IMR-90 (cell line): ENCODE measurements around the gene SELENOT. TPM values are rescaled to one million over a fixed set of nuclear protein-coding genes. Genes with fewer than 3 reads are reported as not detected.

Experiments
- ATAC-seq: fragments of 200-7000 bp; cut with Tn5 transposase; 2 replicates; pipeline ENCODE4 v1.9.1; 2020; ENCODE audit warnings: low read depth, mild to moderate bottlenecking, moderate library complexity
- BruUV-seq: library from RNA; stranded (reverse); fragments of 400-500 nt; replicated peaks from 2 replicates; lab custom pipeline; 2021; lab: Mats Ljungman, UMichigan
- CTCF ChIA-PET: fragments of 300-600 bp; formaldehyde crosslinking; extraction: SDS; loops from one replicate; lab custom pipeline; 2021; ENCODE audit warnings: antibody characterized with exemption; lab: Yijun Ruan, JAX
- POLR2A ChIA-PET: fragments of 300-600 bp; sonication (Branson Sonifier 250); formaldehyde crosslinking; loops from one replicate; lab custom pipeline; 2022; ENCODE audit warnings: antibody characterized with exemption; ENCODE audit not compliant: unreplicated experiment; lab: Charles Lee
- DNase-seq: peaks from one replicate; pipeline ENCODE4 v3.0.0; 2013
- H2AFZ ChIP-seq: replicated peaks from 2 replicates; pipeline ENCODE3; 2013; ENCODE audit warnings: low read length, mild to moderate bottlenecking; ENCODE audit not compliant: poor library complexity
- H2AK5ac ChIP-seq: 2 replicates; pipeline ENCODE4 v1.6.1; 2013; ENCODE audit warnings: low read depth, low read length, inconsistent platforms
- H2AK9ac ChIP-seq: replicated peaks from 2 replicates; pipeline ENCODE3; 2013; ENCODE audit warnings: mild to moderate bottlenecking, low read depth, low read length, moderate library complexity; ENCODE audit not compliant: poor library complexity
- H2BK120ac ChIP-seq: 2 replicates; pipeline ENCODE4 v1.6.1; 2013; ENCODE audit warnings: low read depth, low read length, inconsistent platforms
- H2BK15ac ChIP-seq: 3 replicates; pipeline ENCODE4 v1.6.1; 2013; ENCODE audit warnings: low read depth, low read length, inconsistent platforms
- H2BK20ac ChIP-seq: 2 replicates; pipeline ENCODE4 v1.6.1; 2013; ENCODE audit warnings: low read depth, mild to moderate bottlenecking, inconsistent platforms, low read length, moderate library complexity
- H2BK5ac ChIP-seq: 2 replicates; pipeline ENCODE4 v1.6.1; 2013; ENCODE audit warnings: mild to moderate bottlenecking, low read depth, low read length, inconsistent platforms; ENCODE audit not compliant: poor library complexity, severe bottlenecking
- H3K14ac ChIP-seq: replicated peaks from 2 replicates; pipeline ENCODE4 v1.6.1; 2013; ENCODE audit warnings: low read depth, low read length, inconsistent platforms
- H3K18ac ChIP-seq: 2 replicates; pipeline ENCODE4 v1.6.1; 2013; ENCODE audit warnings: low read depth, low read length, control low read depth
- H3K23ac ChIP-seq: 2 replicates; pipeline ENCODE4 v1.6.1; 2013; ENCODE audit warnings: low read depth, low read length, inconsistent platforms
- H3K27ac ChIP-seq: 2 replicates; pipeline ENCODE4 v1.5.1; 2013; ENCODE audit warnings: mild to moderate bottlenecking, control low read depth, low read length; ENCODE audit not compliant: insufficient read depth
- H3K27me3 ChIP-seq: 2 replicates; pipeline ENCODE4 v1.6.1; 2013; ENCODE audit warnings: low read length; ENCODE audit not compliant: control insufficient read depth, insufficient read depth
- H3K36me3 ChIP-seq: 2 replicates; pipeline ENCODE4 v1.6.1; 2013; ENCODE audit warnings: low read length, mixed read lengths; ENCODE audit not compliant: control insufficient read depth, insufficient read depth
- H3K4ac ChIP-seq: 2 replicates; pipeline ENCODE4 v1.6.1; 2013; ENCODE audit warnings: low read depth, low read length, inconsistent platforms
- H3K4me1 ChIP-seq: 2 replicates; pipeline ENCODE4 v1.6.1; 2013; ENCODE audit warnings: low read length, mixed read lengths; ENCODE audit not compliant: control insufficient read depth, insufficient read depth
- H3K4me2 ChIP-seq: 2 replicates; pipeline ENCODE4 v1.6.1; 2013; ENCODE audit warnings: low read depth, mild to moderate bottlenecking, control low read depth, low read length, moderate library complexity
- H3K4me3 ChIP-seq: 2 replicates; pipeline ENCODE4 v1.5.1; 2013; ENCODE audit warnings: low read depth, mild to moderate bottlenecking, control low read depth, low read length, moderate library complexity; ENCODE audit not compliant: insufficient read depth
- H3K56ac ChIP-seq: 2 replicates; pipeline ENCODE4 v1.6.1; 2013; ENCODE audit warnings: low read length, inconsistent platforms; ENCODE audit not compliant: insufficient read depth; ENCODE audit errors: extremely low read depth
- H3K79me1 ChIP-seq, 2 experiments: 2 replicates each; pipeline ENCODE4 v1.6.1; 2013; ENCODE audit warnings: low read length in 2 of 2, inconsistent platforms in 1 of 2, low read depth in 1 of 2
- H3K9ac ChIP-seq: 2 replicates; pipeline ENCODE4 v1.6.1; 2013; ENCODE audit warnings: low read depth, low read length, control low read depth
- H3K9me1 ChIP-seq: 2 replicates; pipeline ENCODE4 v1.6.1; 2013; ENCODE audit warnings: low read length, inconsistent platforms; ENCODE audit not compliant: insufficient read depth
- H3K9me3 ChIP-seq: 2 replicates; pipeline ENCODE4 v1.6.1; 2013; ENCODE audit warnings: low read length; ENCODE audit not compliant: control insufficient read depth, insufficient read depth
- H4K20me1 ChIP-seq: 2 replicates; pipeline ENCODE4 v1.6.1; 2013; ENCODE audit warnings: low read length, inconsistent platforms; ENCODE audit not compliant: insufficient read depth
- H4K5ac ChIP-seq: 2 replicates; pipeline ENCODE4 v1.6.1; 2013; ENCODE audit warnings: mild to moderate bottlenecking, low read depth, low read length, control low read depth
- H4K8ac ChIP-seq, 2 experiments: 2 replicates each; pipeline ENCODE4 v1.6.1; 2013; ENCODE audit warnings: low read depth in 2 of 2, low read length in 2 of 2, control low read depth in 1 of 2, inconsistent platforms in 1 of 2
- H4K91ac ChIP-seq: 2 replicates; pipeline ENCODE4 v1.6.1; 2013; ENCODE audit warnings: low read depth, low read length, inconsistent platforms; ENCODE audit not compliant: insufficient read depth
- BHLHE40 ChIP-seq: fragments of 150-350 bp; IDR thresholded peaks from 2 replicates; pipeline ENCODE4 v1.6.1; 2016; ENCODE audit warnings: mild to moderate bottlenecking, low read depth, low read length
- CEBPB ChIP-seq: IDR thresholded peaks from 2 replicates; pipeline ENCODE4 v1.6.1; 2012; ENCODE audit warnings: low read depth, low read length, improper control_type of control experiment
- CTCF ChIP-seq: conservative IDR thresholded peaks from 2 replicates; pipeline ENCODE4 v1.5.1; 2012; ENCODE audit warnings: mild to moderate bottlenecking, low read depth, low read length, improper control_type of control experiment
- ELK1 ChIP-seq: fragments of 150-350 bp; IDR thresholded peaks from 2 replicates; pipeline ENCODE4 v1.6.1; 2016; ENCODE audit warnings: low read depth, mild to moderate bottlenecking, low read length, moderate library complexity, borderline replicate concordance
- FOS ChIP-seq: fragments of 150-350 bp; IDR thresholded peaks from 2 replicates; pipeline ENCODE4 v1.6.1; 2016; ENCODE audit warnings: low read depth, low read length
- MAFK ChIP-seq: IDR thresholded peaks from 2 replicates; pipeline ENCODE4 v1.6.1; 2012; ENCODE audit warnings: low read depth, low read length, improper control_type of control experiment
- MAZ ChIP-seq: IDR thresholded peaks from 2 replicates; pipeline ENCODE4 v1.6.1; 2012; ENCODE audit warnings: low read depth, mild to moderate bottlenecking, low read length, improper control_type of control experiment, moderate library complexity, borderline replicate concordance
- NFE2L2 ChIP-seq: fragments of 150-350 bp; IDR thresholded peaks from 2 replicates; pipeline ENCODE4 v1.6.1; 2016; ENCODE audit warnings: low read depth, mild to moderate bottlenecking, low read length
- POLR2A ChIP-seq: IDR thresholded peaks from 2 replicates; pipeline ENCODE4 v1.6.1; 2012; ENCODE audit warnings: mild to moderate bottlenecking, low read depth, low read length
- RAD21 ChIP-seq: IDR thresholded peaks from 2 replicates; pipeline ENCODE4 v1.6.1; 2012; ENCODE audit warnings: low read length, improper control_type of control experiment
- RFX5 ChIP-seq: IDR thresholded peaks from 2 replicates; pipeline ENCODE4 v1.8.0; 2012; ENCODE audit warnings: low read depth, mild to moderate bottlenecking, low read length, moderate library complexity
- SMC3 ChIP-seq: fragments of 150-350 bp; IDR thresholded peaks from 2 replicates; pipeline ENCODE4 v1.6.1; 2016; ENCODE audit warnings: low read depth, mild to moderate bottlenecking, antibody characterized with exemption, low read length, moderate library complexity
- WGBS, 2 experiments: methylation state at CpG; one replicate each; pipeline versions ENCODE4 v1.1.5 to v1.1.7; 2013; ENCODE audit warnings: missing lambda C conversion rate in 2 of 2; ENCODE audit not compliant: insufficient read length in 1 of 2; ENCODE audit errors: extremely low coverage in 2 of 2; 5-methylcytosine and 5-hydroxymethylcytosine counted together
- dilution Hi-C: fragments of 300-500 bp; cut with HindIII; formaldehyde crosslinking; loops from one replicate; pipeline ENCODE4 v1.14.3; 2018; ENCODE audit warnings: low sequenced_read_pairs; ENCODE audit not compliant: unreplicated experiment
- in situ Hi-C: fragments of 300-500 bp; cut with MboI; formaldehyde crosslinking; loops from 3 replicates; pipeline ENCODE4 v1.14.3; 2019; ENCODE audit warnings: low sequenced_read_pairs, inconsistent platforms, mixed read lengths
- intact Hi-C: fragments of 100-400 bp; cut with micrococcal nuclease; formaldehyde crosslinking; loops from 2 replicates; pipeline ENCODE4 v1.10.0; 2022
- polyA plus RNA-seq, 3 experiments: library from polyadenylated mRNA; depleted of rRNA; stranded (reverse); fragments of >200 nt; gene quantifications; 2 replicates each; pipeline ENCODE4 v1.2.3, GENCODE V29; 2012; ENCODE audit warnings: low replicate concordance in 1 of 3
- total RNA-seq: library from RNA; depleted of rRNA; stranded (reverse); fragments of >200 nt; gene quantifications from 2 replicates; pipeline ENCODE4 v1.2.3, GENCODE V29; 2012
- TF ChIP-seq, protein P1 (sequence below): fragments of 150-350 bp; IDR thresholded peaks from 2 replicates; pipeline ENCODE4 v1.6.1; 2017; ENCODE audit warnings: mild to moderate bottlenecking, antibody characterized with exemption, low read length, low read depth

Gene SELENOT
- total and polyA plus RNA-seq, 2 of the 4 experiments (the other 2 are of a cell fraction) = 365 to 415 TPM

- TF ChIP-seq POLR2A (no peak), MAFK (no peak), FOS (no peak), ELK1 (no peak), NFE2L2 (no peak), CEBPB (no peak), SMC3 (no peak), RAD21 (no peak), BHLHE40 (no peak), MAZ (no peak), CTCF (no peak), RFX5 (no peak)
- TF ChIP-seq, protein P1, sequence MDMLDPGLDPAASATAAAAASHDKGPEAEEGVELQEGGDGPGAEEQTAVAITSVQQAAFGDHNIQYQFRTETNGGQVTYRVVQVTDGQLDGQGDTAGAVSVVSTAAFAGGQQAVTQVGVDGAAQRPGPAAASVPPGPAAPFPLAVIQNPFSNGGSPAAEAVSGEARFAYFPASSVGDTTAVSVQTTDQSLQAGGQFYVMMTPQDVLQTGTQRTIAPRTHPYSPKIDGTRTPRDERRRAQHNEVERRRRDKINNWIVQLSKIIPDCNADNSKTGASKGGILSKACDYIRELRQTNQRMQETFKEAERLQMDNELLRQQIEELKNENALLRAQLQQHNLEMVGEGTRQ = no peak
- peaks cover 2 to 3% of the 10 kb centered on the region in 2 experiments; a peak in 2 of 4 replicates for H3K79me1 ChIP-seq
- H2BK15ac ChIP-seq = no peak overlapping the region
- no peaks in the 10 kb centered on the region for H4K20me1 ChIP-seq
- no peak overlapping the region for H2BK120ac ChIP-seq
- no peak for ATAC-seq
- DNase-seq = peak; percentile 40
- H3K9me1 ChIP-seq = no peaks in the 10 kb centered on the region; the same call in 1 of the 2 replicates
- no peak overlapping the region for H3K4ac ChIP-seq
- BruUV-seq = no TSS peak
- no peak overlapping the region for H2AK9ac ChIP-seq
- H2AFZ ChIP-seq = no peak overlapping the region
- H2AK5ac ChIP-seq = no peak overlapping the region
- H3K9ac ChIP-seq = no peak overlapping the region
- H4K8ac ChIP-seq = no peak overlapping the region
- peaks cover 9% of the 10 kb centered on the region for H3K36me3 ChIP-seq
- ChIA-PET POLR2A (no interaction called here), CTCF (no interaction called here)
- no peak overlapping the region for H2BK20ac ChIP-seq
- no peak overlapping the region for H4K5ac ChIP-seq
- H3K4me1 ChIP-seq = no peaks in the 10 kb centered on the region
- H3K4me2 ChIP-seq = no peak overlapping the region
- no peak overlapping the region for H3K18ac ChIP-seq
- H3K56ac ChIP-seq = no peak overlapping the region
- H2BK5ac ChIP-seq = no peak overlapping the region
- in situ Hi-C loops (no loop called here), intact Hi-C loops (no loop called here), dilution Hi-C loops (no loop called here)
- no peak overlapping the region for H3K23ac ChIP-seq
- no peaks in the 10 kb centered on the region for H3K27me3 ChIP-seq
- no peak overlapping the region for H3K14ac ChIP-seq
- H3K4me3 ChIP-seq = no peak overlapping the region
- no peak overlapping the region for H3K27ac ChIP-seq
- WGBS, 2 experiments = no CpG with 5 or more reads among the region's 2 CpGs
- no peak overlapping the region for H4K91ac ChIP-seq
- H3K9me3 ChIP-seq = no peaks in the 10 kb centered on the region
Measured at GRCh38 chr3:150627557-150627956, 24.4 kb downstream of the SELENOT start.
